Astrocyte of the spinal cord (primary cell): ENCODE data around the gene PITPNM3.

ENCODE experiments used
- DNase-seq: peaks from one replicate; pipeline ENCODE4 v3.0.0; 2011; ENCODE audit warnings: low read depth, low spot score
- H3K4me3 ChIP-seq: 2 replicates; pipeline ENCODE4 v1.5.1; 2011; ENCODE audit warnings: low read depth, mild to moderate bottlenecking, low read length, moderate library complexity
- in situ Hi-C: cut with HindIII; loops from 2 replicates; pipeline ENCODE4 v1.10.0; 2017; ENCODE audit warnings: low sequenced_read_pairs
- TF ChIP-seq, protein P1 (sequence below): IDR thresholded peaks from 2 replicates; pipeline ENCODE4 v1.5.1; 2012; ENCODE audit warnings: low read depth, mild to moderate bottlenecking, low read length, inconsistent platforms

The PITPNM3 gene

DNA sequence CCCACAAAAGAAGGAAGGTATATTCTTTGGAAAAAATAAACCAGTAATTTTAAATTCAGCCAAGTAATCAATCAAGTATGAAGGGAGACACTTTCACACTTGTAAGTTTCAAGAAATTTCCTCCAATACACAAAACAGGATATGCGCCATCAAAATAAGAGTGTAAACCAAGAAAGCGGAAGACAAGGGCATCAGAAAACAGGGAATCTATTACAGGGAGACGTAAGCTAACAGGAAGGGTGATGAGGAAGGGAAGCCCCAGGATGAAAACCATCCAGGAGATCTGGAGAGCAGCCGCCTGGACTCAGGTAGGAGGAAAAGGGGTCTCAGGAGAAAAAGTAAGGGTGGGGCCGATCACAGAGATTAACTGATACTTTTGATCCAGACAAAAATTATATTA is 31.8 kb upstream of the PITPNM3 start:
- H3K4me3 ChIP-seq, result no peak overlapping the region
- TF ChIP-seq, protein P1, sequence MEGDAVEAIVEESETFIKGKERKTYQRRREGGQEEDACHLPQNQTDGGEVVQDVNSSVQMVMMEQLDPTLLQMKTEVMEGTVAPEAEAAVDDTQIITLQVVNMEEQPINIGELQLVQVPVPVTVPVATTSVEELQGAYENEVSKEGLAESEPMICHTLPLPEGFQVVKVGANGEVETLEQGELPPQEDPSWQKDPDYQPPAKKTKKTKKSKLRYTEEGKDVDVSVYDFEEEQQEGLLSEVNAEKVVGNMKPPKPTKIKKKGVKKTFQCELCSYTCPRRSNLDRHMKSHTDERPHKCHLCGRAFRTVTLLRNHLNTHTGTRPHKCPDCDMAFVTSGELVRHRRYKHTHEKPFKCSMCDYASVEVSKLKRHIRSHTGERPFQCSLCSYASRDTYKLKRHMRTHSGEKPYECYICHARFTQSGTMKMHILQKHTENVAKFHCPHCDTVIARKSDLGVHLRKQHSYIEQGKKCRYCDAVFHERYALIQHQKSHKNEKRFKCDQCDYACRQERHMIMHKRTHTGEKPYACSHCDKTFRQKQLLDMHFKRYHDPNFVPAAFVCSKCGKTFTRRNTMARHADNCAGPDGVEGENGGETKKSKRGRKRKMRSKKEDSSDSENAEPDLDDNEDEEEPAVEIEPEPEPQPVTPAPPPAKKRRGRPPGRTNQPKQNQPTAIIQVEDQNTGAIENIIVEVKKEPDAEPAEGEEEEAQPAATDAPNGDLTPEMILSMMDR, result no peak
- no peak for DNase-seq
- in situ Hi-C loops, result no loop called here

GRCh38 chr17:6587310-6587709 is 31.0 kb upstream of the PITPNM3 start:
- no peak overlapping the region for H3K4me3 ChIP-seq
- TF ChIP-seq, protein P1, result no peak
- in situ Hi-C loops, result no loop called here
- DNase-seq, result no peak

DNA sequence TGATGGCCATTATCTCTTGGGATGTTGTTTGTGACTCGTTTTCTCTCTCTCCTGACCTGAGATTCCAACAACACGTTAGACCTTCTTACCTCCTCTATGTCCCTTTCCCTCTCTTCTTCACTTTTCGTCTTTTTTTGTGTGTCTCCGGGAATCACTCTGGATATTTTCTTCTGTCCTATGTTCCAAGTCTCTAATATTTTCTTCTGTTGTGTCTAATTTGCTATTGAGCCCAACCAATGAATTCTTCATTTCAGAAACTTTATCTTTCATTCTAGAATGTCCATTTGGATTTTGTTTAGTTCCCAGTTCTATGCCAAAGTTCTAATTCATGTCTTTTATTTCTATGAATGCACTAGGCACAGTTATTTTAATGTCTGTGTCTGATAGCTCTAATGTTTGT is 27.1 kb upstream of the PITPNM3 start:
- TF ChIP-seq, protein P1, result no peak
- DNase-seq, result no peak
- no peak overlapping the region for H3K4me3 ChIP-seq
- in situ Hi-C loops, result no loop called here

- TF ChIP-seq, protein P1, result no peak
- no peak overlapping the region for H3K4me3 ChIP-seq
- no peak for DNase-seq
- in situ Hi-C loops, result no loop called here
Observed at GRCh38 chr17:6580625-6581024, 24.3 kb upstream of the PITPNM3 start.

GRCh38 chr17:6578491-6578890 is 22.1 kb upstream of the PITPNM3 start:
- DNase-seq, result no peak
- H3K4me3 ChIP-seq, result no peak overlapping the region
- TF ChIP-seq, protein P1, result no peak
- in situ Hi-C loops, result no loop called here

GRCh38 chr17:6577686-6578263 is 21.4 kb upstream of the PITPNM3 start:
- DNase-seq, result no peak
- no peak overlapping the region for H3K4me3 ChIP-seq
- in situ Hi-C loops, result no loop called here
- TF ChIP-seq, protein P1, result no peak
